ENCODE results near the gene NECTIN2. TPM values are rescaled to one million over a fixed set of nuclear protein-coding genes. Genes with fewer than 3 reads are reported as not detected.
"Not testable (repeated sequence)": the region's sequence is repeated elsewhere in the genome, so short reads cannot be mapped to it uniquely, and the experiment has no call there.

Gene NECTIN2
- total RNA-seq, 1 donor from 2014 or later = 66.7 TPM

GRCh38 chr19:44817725-44818465, 28.2 kb upstream of the NECTIN2 start:
- no peak for DNase-seq (ENCODE audit: low spot score)

DNA sequence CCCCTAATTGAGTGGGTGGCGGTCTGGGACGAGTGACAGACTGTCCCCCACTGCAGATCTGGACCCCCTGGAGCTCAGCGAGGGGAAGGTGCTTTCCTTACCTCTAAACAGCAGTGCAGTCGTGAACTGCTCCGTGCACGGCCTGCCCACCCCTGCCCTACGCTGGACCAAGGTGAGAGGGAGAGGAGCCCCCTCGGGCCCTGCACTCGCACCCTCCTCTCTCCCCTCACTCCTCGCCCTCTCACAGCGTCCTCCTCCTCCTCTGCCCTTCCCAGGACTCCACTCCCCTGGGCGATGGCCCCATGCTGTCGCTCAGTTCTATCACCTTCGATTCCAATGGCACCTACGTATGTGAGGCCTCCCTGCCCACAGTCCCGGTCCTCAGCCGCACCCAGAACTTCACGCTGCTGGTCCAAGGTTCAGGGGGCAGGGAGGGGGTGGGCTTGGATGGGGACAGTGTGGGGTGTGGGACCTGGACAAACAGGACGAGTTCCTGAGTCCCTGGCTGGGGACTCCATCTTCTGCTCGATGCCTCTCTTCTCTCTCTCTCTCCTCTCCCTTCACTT, 27.5 kb upstream of the NECTIN2 start:
- no peak for DNase-seq (ENCODE audit: low spot score)

DNA sequence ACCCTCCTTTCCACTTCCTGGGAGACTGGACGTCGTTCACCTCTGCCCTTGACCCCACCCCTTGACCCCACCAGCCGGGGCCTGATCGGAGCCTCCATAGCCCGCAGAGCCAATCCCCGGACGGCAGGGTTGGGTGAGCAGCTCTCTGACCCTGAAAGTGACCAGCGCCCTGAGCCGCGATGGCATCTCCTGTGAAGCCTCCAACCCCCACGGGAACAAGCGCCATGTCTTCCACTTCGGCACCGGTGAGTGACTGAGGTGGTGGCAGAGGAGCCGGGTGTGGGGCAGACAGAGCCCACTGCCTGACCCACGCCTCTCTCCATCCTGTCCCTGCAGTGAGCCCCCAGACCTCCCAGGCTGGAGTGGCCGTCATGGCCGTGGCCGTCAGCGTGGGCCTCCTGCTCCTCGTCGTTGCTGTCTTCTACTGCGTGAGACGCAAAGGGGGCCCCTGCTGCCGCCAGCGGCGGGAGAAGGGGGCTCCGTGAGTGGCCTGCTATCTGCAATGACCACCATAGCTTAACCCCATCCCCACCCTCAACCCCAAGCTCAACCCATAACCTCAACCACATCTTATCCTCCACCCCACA, 26.8 kb upstream of the NECTIN2 start:
- DNase-seq (ENCODE audit: low spot score) = no peak

DNA sequence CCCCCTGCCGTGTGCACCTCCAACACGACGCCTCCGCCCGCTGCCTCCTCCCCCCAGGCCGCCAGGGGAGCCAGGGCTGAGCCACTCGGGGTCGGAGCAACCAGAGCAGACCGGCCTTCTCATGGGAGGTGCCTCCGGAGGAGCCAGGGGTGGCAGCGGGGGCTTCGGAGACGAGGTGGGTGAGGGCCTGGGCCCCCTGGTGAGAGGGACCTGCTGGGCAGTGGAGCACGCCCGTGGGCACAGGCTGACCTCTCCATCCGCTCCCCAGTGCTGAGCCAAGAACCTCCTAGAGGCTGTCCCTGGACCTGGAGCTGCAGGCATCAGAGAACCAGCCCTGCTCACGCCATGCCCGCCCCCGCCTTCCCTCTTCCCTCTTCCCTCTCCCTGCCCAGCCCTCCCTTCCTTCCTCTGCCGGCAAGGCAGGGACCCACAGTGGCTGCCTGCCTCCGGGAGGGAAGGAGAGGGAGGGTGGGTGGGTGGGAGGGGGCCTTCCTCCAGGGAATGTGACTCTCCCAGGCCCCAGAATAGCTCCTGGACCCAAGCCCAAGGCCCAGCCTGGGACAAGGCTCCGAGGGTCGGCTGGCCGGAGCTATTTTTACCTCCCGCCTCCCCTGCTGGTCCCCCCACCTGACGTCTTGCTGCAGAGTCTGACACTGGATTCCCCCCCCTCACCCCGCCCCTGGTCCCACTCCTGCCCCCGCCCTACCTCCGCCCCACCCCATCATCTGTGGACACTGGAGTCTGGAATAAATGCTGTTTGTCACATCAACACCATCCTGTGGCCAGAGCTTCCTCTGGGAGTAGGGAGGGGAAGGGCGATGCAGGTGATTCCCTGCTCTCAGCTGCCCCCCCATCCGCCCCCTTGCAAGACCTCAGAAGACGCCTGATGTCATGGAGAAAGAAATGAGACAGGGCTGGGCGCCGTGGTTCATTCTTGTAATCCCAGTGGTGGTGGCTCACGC, 25.2 kb upstream of the NECTIN2 start:
- DNase-seq (ENCODE audit: low spot score) = no peak

DNA sequence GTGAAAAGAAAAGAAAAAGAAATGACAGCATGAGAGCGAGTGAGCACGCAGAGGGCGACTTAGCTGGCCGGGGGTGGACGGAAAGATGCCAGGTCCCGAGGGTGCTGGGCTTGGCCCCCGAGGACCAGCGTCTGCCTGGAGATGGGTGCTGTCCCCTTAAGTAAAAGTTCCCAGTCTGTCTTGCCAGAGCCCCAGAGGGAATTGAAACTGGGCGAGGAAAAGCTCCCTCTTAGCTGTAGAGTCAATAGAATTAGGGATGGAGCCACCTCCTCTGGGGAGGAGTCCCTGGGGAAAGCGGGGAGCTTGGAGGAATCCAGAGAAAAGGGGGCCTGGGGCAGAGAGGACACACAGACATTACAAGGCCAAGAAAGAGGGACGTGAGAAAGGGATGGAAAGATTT, 23.9 kb upstream of the NECTIN2 start:
- no peak for DNase-seq (ENCODE audit: low spot score)

GRCh38 chr19:44822670-44823372, 23.3 kb upstream of the NECTIN2 start:
- DNase-seq (ENCODE audit: low spot score) = no peak

- DNase-seq (ENCODE audit: low spot score) = no peak
Measured at GRCh38 chr19:44823373-44823698, 22.8 kb upstream of the NECTIN2 start.

DNA sequence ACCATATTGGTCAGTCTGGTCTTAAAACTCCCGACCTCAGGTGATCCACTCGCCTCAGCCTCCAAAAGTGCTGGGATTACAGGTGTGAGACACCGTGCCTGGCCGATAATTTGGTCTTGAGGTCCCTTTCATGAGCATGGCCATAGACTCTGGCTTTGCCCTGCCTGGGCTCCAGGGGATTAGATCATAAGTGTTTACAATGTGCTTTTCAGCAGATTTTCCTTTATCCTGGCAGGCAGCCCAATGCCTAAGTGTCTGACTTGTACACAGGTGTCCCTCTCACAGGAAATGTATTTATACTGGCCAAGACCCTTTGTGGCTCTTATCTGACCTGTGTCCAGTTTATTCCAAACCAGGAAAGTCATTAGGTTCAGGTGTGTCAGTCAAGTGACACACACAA, 21.3 kb upstream of the NECTIN2 start:
- DNase-seq (ENCODE audit: low spot score) = no peak

DNA sequence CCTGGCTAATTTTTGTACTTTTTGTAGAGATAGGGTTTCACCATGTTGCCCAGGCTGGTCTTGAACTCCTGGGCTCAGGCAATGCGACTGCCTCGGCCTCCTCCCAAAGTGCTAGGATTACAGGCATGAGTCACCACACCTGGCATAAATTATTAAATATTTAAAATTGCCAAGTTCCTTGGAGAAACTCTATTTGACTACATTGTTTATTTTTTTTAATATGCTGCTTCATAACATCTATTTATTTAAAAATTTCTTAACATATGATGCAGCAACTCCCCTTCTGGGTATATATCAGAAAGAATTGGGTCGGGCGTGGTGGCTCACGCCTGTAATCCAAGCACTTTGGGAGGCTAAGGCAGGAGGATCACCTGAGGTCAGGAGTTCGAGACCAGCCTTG, 13.2 kb upstream of the NECTIN2 start:
- not testable (repeated sequence) for DNase-seq (ENCODE audit: low spot score)

- DNase-seq (ENCODE audit: low spot score) = not testable (repeated sequence)
Measured at GRCh38 chr19:44834399-44834798, 11.7 kb upstream of the NECTIN2 start.

GRCh38 chr19:44839276-44839675, 6.8 kb upstream of the NECTIN2 start:
- DNase-seq (ENCODE audit: low spot score) = no peak

- DNase-seq (ENCODE audit: low spot score) = no peak
Measured at GRCh38 chr19:44840811-44841210, 5.3 kb upstream of the NECTIN2 start.

GRCh38 chr19:44841231-44841630, 4.9 kb upstream of the NECTIN2 start:
- DNase-seq (ENCODE audit: low spot score) = no peak

DNA sequence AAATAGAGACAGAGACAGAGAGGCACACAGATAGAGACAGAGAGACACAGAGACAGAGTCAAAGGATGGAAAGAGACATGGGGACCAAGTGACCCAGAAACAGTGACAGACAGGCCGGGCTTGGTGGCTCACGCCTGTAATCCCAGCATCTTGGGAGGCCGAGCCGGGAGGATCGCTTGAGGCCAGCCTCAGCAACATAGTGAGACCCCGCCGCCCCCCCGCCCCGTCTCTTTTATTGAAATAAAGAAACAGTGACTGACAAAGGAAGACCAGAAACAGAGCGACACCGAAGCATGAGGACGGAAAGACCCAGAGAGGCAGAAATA, 848 bp upstream of the NECTIN2 start:
- no peak for DNase-seq (ENCODE audit: low spot score)

DNA sequence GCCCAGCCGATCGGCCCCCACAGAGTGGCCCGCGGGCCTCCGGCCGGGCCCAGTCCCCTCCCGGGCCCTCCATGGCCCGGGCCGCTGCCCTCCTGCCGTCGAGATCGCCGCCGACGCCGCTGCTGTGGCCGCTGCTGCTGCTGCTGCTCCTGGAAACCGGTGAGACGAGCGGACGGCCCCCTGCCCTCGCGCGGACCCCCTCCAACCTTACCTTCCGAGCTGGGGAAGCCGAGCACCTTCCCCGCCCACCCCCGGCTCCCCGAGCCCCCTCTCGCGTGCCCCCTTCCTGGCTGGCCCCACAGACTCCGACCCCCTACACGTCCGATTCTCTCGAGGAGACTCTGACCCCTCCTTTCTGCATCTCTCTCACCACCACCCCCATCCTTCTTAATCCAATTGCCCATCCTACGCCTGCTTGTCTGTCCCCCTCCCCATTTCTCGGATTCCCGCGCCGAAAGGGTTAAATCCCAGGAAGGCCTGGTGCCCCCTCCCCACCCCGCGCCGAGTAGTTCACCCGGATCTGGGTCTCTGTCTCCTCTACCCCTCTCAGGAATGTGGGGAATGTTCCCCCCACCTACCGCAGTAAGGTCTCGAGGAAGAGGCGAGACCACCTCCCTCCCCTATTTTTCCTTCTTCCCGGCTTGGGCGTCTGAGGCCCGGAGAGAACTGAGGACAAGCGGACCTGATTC, 502 bp downstream of the NECTIN2 start:
- DNase-seq (ENCODE audit: low spot score) = peak; percentile 70

DNA sequence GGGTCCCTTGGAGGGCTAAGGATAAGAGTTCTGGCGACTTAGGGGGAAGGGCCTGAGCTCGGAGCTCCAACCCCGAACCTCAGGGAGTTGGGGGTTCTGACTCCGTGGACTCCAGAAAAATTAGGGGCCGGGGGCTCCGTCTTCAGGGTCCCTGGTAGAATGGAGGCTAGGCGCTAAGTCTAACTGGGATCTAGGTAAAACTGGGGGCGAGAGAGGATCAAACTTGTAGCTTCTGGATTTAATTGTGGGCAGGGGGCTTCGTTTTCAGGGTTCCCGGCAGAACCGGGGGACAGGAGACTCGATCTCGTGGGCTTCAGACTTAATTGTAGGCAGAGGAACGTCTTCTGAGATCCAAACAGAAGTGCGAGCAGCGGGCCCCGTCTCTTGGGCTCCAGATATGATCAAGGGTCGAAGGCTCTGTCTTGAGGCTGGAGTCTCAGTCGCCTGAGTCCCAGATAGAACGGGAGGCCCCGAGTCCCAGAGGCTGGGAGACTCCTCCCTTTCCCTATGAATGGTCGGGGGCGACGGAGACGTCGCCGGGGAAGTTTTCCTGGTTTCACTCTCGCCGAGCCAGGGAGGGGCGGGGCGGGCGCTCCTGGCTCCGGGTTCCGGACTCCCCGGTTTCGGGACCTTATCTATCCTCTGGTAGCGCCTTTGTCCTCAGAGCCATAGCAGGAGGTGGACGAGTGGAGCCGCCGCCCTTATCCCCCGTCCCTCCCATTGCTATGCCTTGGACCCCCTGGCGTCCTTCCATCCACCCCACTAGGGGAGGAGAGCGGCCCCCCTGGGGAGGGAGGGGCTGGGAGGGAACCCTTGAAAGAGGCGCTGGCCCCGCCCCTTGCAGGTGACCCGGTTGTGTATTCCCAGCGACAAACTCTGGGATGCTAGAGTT, 1.3 kb downstream of the NECTIN2 start:
- peak; percentile 78 for DNase-seq (ENCODE audit: low spot score)

GRCh38 chr19:44848036-44848811, 2.1 kb downstream of the NECTIN2 start:
- DNase-seq (ENCODE audit: low spot score) = no peak

DNA sequence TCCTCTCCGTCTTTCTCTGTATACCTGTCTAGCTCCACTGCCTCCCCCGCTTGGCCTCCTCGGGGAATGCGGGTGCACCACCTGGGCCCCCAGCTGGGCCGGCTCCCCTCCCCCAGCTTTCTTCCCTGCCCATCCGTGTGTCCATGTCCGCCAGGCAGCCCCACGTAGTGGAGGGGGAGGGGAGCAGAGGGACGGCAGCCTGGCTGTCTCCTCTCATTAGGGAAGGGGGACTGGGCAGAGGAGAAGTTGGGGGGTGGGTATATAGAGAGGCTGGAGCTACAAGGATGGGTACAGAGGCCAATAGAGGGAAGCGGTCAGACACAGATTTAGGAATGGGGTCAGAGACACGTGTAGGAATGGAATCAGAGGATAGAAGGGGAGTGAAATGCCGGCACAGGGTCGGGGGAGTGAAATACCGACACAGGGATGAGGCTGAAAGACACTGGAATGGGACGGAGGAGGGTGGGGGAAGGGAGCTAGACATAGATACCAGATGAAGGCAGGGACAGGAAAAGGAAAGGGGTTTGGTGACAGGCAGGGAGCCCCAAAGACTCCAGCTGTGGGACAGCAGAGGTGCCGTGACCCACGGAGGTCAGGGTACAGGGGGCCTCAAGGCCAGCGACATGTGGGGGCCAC, 2.8 kb downstream of the NECTIN2 start:
- DNase-seq (ENCODE audit: low spot score) = no peak

DNA sequence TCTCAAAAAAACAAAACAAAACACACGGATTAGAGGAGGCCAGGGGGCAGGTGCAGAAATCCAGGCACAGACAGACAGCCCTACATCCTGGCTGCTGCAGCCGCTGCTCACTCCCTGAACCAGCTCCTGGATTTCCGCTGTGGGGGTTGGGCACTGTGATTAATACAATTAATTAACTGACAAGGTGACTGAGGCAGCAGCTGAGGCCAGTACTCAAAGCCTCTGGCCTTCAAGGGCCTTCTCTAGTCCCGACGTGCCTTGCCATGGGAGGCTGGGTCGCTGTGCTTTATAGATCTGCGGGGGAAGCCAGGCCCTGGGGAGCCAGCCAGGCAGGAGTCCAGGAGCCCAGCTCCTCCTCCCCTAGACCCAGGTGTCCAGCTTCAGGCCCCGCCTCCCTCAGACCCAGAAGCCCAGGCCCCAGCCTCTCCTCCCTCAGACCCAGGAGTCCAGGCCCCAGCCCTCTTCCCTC, 4.6 kb downstream of the NECTIN2 start:
- no peak for DNase-seq (ENCODE audit: low spot score)

Data from ureter (tissue), 1 donor.